C4-2B (cell line): ENCODE results near the gene MCMBP.

Experiments
- H3K27ac ChIP-seq: fragments of 450-650 bp; 2 replicates; pipeline ENCODE4 v1.5.1; 2017
- ZFX ChIP-seq: fragments of 450-650 bp; IDR thresholded peaks from 2 replicates; pipeline ENCODE4 v1.6.1; 2017
- TF ChIP-seq, protein P1 (sequence below): fragments of 450-650 bp; conservative IDR thresholded peaks from 2 replicates; pipeline ENCODE4 v1.5.1; 2017; ENCODE audit warnings: mild to moderate bottlenecking

The MCMBP gene

GRCh38 chr10:119858063-119858462 lies 14.6 kb downstream of the MCMBP start:
- no peak overlapping the region for H3K27ac ChIP-seq
- TF ChIP-seq, protein P1, sequence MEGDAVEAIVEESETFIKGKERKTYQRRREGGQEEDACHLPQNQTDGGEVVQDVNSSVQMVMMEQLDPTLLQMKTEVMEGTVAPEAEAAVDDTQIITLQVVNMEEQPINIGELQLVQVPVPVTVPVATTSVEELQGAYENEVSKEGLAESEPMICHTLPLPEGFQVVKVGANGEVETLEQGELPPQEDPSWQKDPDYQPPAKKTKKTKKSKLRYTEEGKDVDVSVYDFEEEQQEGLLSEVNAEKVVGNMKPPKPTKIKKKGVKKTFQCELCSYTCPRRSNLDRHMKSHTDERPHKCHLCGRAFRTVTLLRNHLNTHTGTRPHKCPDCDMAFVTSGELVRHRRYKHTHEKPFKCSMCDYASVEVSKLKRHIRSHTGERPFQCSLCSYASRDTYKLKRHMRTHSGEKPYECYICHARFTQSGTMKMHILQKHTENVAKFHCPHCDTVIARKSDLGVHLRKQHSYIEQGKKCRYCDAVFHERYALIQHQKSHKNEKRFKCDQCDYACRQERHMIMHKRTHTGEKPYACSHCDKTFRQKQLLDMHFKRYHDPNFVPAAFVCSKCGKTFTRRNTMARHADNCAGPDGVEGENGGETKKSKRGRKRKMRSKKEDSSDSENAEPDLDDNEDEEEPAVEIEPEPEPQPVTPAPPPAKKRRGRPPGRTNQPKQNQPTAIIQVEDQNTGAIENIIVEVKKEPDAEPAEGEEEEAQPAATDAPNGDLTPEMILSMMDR, result no peak
- TF ChIP-seq ZFX, result no peak

GRCh38 chr10:119853574-119853973 lies 19.1 kb downstream of the MCMBP start:
- H3K27ac ChIP-seq, result no peak overlapping the region
- TF ChIP-seq, protein P1, result no peak
- TF ChIP-seq ZFX, result no peak

DNA sequence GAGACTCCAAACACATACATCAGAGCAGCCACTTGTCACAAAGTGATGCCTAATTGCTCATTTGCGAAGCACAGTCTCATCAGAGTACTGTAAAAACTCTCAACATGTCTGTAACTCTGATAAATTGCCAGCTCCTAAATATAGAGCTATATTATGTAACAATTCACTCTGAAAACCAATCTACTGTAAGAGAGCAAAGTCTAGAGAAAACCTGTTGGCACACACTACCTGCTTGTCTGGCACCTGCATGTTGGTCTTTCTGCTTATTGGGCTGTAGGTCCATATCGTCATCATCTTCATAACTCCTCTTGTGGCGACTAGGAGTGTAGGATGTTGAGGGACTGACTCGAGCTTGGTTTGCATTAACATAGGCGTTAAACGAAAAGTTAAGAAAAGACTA lies 19.8 kb downstream of the MCMBP start:
- no peak for TF ChIP-seq ZFX
- TF ChIP-seq, protein P1, result no peak
- no peak overlapping the region for H3K27ac ChIP-seq

DNA sequence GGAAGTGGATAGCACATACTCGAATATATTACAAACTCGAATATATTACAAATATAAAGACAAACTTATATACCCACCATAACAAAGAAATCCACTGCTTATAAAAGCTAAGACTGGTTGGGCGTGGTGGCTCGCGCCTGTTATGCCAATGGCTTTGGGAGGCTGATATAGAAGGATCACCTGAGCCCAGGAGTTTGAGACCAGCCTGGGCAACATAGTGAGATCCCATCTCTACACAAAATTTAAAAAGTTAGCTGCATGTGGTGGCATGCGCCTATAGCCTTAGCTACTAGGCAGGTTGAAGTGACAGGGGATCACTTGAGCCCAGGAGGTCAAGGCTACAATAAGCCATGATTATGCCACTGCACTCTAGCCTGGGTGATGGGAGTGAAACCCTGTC lies 20.4 kb downstream of the MCMBP start:
- TF ChIP-seq ZFX, result no peak
- TF ChIP-seq, protein P1, result no peak
- no peak overlapping the region for H3K27ac ChIP-seq

GRCh38 chr10:119849944-119850343 lies 22.7 kb downstream of the MCMBP start:
- H3K27ac ChIP-seq, result no peak overlapping the region
- TF ChIP-seq, protein P1, result no peak
- TF ChIP-seq ZFX, result no peak

- no peak overlapping the region for H3K27ac ChIP-seq
- TF ChIP-seq ZFX, result no peak
Measured at GRCh38 chr10:119849031-119849789, 23.4 kb downstream of the MCMBP start.

DNA sequence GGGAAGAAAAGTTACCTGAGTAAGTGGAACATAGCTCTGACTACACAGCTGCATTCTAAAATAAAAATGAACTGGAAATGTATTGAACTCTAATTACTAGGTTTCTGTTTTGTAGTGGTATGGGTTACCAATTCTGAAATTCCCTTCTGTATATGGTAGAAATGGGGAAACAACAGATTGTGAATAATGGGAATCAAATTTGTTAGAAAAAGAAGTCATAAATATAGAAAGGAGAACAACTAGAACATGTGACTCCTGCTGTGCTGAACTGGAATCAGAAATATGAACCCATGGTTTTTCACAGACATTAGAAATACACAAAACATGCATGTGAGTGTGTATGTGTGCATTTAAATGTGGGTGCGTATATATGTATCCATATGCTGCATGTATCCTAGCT lies 27.0 kb downstream of the MCMBP start:
- TF ChIP-seq, protein P1, result no peak
- no peak for TF ChIP-seq ZFX
- no peak overlapping the region for H3K27ac ChIP-seq

- H3K27ac ChIP-seq, result no peak overlapping the region
- TF ChIP-seq, protein P1, result no peak
- no peak for TF ChIP-seq ZFX
Measured at GRCh38 chr10:119834188-119834587, 38.5 kb downstream of the MCMBP start.
